Right forelimb (tissue), 1 donor: ENCODE data around the gene CHD3.
"Not testable (repeated sequence)": the region's sequence is repeated elsewhere in the genome, so short reads cannot be mapped to it uniquely, and the experiment has no call there.

Source experiments
- DNase-seq: peaks from one replicate; pipeline ENCODE4 v3.0.0-alpha.2; 2018

The CHD3 gene

DNA sequence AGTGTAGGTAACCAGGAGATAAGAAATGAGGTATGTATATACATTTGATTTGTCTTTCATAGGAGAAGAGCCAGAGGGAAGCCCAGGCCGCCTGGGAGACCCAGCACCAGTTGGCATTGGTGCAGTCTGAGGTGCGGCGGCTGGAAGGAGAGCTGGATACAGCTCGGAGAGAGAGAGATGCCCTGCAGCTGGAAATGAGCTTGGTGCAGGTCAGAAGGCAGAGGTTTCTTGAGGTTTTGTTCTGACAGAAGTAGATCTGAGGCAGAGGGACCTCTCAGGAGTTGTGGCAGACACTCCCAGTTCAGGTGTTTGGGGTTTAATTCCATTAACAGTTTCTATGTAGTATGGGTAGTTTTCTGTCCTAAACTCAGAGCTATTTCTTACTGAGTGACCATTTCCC is 51.4 kb downstream of the CHD3 start:
- no peak for DNase-seq

GRCh38 chr17:7940743-7941142 is 52.2 kb downstream of the CHD3 start:
- no peak for DNase-seq

- DNase-seq = no peak
Measured at GRCh38 chr17:7943291-7943690, 54.7 kb downstream of the CHD3 start.

- no peak for DNase-seq
Measured at GRCh38 chr17:7944326-7944725, 55.7 kb downstream of the CHD3 start.

- DNase-seq = no peak
Measured at GRCh38 chr17:7945651-7946050, 57.1 kb downstream of the CHD3 start.

DNA sequence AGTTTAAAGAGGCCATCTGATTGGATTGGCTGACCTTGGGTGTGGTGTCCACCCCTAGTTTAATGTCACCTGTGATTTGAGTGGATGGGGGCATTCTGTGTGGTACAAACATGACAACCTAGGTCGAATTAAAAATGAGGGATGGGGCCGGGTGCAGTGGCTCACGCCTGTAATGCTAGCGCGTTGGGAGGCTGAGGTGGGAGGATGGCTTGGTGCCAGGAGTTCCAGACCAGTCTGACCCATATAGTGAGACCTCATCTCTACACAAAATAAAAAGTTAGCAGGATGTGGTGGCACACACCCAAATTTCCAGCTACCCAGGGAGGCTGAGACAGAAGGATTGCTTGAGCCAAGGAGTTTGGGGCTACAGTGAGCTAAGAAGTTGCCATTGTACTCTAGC is 57.9 kb downstream of the CHD3 start:
- no peak for DNase-seq

- no peak for DNase-seq
Measured at GRCh38 chr17:7947651-7948050, 59.1 kb downstream of the CHD3 start.

DNA sequence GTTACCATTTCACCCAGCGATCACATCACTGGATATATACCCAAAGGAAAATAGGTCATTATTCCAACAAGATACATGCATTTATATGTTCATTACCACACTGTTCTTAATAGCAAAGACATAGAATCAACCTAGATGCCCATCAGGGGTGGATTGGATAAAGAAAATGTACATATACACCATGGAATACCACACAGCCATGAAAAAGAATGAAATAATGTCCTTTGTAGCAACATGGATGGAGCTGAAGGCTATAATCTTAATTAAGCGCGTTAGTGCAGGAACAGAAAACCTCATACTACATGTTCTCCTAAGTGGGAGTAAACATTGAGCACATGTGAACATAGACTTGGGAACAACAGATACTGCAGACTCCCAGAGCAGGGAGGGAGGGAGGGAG is 62.0 kb downstream of the CHD3 start:
- no peak for DNase-seq

DNA sequence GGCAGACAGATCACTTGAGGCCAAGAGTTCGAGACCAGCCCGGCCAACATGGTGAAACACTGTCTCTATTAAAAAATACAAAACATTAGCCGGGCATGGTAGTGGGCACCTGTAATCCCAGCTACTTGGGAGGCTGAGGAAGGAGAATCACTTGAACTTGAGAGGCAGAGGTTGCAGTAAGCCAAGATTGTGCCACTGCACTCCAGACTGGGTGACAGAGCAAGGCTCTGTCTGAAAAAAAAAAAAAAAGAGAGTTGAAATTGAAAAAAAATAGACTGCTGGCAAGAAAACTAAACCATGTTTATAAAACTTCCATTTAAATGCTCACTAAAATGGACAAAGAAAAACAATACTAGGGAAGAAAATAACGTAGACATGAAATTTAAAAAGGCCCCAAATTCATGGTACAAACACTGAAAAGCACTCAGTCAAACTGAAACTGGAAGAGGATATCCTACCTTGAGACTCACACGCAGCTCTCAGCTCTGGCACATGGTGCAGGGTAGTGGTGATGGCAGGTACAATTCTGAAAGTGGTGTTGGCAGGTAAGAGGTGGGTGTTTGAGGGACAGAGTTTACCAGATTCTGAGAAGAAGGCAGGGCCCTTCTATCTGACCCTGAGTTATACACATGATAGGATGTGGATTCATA is 62.7 kb downstream of the CHD3 start:
- no peak for DNase-seq

DNA sequence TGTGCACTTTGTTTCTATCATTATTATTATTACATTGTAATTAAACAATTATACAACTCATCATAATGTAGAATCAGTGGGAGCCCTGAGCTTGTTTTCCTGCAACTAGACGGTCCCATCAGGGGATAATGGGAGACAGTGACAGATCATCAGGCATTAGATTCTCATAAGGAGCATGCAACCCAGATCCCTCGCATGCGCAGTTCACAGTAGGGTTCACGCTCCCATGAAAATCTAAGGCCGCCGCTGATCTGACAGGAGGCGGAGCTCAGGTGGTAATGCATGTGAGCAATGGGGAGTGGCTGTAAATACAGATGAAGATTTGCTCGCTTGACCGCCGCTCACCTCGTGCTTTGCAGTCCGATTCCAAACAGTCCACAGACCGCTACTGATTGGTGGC is 64.7 kb downstream of the CHD3 start:
- DNase-seq = not testable (repeated sequence)

DNA sequence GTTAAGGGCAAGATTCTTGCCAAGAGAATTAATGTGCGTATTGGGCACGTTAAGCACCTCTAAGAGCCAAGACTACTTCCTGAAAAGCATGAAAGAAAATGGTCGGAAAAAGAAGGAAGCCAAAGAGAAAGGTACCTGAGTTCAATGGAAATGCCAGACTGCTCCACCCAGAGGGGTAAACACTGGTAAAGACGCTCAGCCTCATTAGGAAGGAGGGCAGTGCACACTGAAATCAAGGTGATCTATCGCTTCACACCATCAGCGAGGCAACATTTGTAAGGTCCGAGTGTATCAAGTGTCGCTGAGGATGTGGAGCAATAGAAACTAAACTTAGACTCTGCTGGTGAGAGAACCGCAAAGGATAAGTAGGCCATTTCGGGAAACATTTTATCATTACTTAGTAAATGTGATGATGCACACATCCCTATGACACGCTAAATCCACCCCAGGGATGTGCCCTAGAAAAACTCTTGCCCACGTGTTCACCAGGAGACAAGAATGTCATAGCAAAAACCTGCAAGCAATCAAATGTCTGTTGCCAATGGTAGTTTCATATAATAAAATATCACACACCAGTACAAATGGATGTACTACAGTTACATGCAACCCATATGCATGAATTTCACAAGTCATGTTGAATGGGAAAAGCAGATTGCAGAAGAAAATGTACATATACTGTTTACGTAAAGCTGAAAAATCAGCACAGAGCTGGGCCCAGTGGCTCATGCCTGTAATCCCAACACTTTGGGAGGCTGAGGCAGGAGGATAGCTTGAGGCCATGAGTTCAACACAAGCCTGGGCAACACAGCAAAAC is 67.0 kb downstream of the CHD3 start:
- DNase-seq = no peak

GRCh38 chr17:7956228-7956965 is 67.8 kb downstream of the CHD3 start:
- peak; percentile 54 for DNase-seq

DNA sequence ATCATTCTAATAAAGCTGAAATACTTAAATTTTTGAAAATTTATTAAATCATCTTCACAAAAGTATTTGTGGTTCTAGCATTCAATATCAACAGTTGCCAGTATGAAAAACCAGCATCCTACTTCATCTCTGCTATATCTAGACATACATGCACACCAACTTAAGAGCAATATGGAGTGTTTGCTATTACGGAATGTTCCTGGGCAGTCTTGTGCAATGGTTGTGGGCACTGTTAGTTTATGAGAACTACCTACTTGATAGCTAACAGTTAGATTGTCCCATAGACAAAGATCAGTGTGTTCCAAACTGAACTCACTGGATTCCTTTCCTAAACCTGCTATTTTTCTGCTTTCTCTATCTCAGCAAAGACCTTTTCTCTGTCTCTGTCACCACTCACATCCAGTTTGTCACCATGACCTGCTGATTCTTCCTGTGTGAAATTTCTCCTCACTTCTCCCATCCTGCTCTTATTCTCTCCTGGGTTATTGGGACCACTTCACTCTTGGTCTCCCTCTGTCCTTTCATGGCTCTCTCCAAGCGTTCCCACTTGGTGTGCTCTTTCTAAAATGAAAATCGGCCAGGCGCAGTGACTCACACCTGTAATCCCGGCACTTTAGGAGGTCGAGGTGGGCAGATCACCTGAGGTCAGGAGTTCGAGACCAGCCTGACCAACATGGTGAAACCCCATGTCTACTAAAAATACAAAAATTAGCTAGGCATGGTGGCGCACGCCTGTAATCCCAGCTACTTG is 71.1 kb downstream of the CHD3 start:
- DNase-seq = no peak

DNA sequence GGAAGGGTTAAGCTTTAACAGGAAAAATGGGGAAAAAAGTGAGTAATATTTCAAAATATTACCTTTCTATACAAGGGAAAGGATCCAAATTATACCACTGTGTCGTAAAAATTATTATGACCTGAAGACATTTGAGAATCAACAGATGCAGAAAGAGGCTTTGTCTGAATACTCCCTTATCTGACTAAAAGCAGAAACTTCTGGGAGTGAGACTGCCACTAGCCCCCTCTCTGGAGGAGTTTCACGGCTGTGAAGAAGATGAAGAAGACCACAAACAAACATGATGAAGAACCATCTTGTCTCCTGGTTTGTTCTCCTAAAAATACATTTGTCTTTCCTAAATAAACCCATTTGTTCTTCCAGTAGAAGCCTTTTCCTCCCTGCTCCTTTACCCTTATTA is 72.8 kb downstream of the CHD3 start:
- DNase-seq = no peak
